Karpas-422 (cell line): ENCODE measurements around the gene LGALS1. TPM values are rescaled to one million over a fixed set of nuclear protein-coding genes. Genes with fewer than 3 reads are reported as not detected.

ENCODE experiments used
- DNase-seq: peaks from one replicate; pipeline ENCODE4 v3.0.0-alpha.2; 2015
- H2AFZ ChIP-seq: fragments of 200-600 bp; sonication (generic); 2 replicates; pipeline ENCODE4 v1.6.1; 2014; ENCODE audit warnings: antibody characterized with exemption, low read length, mixed read lengths
- H3K27ac ChIP-seq: fragments of 200-600 bp; sonication (generic); 2 replicates; pipeline ENCODE4 v1.5.1; 2014; ENCODE audit warnings: mild to moderate bottlenecking, low read length, moderate library complexity
- H3K27me3 ChIP-seq: fragments of 200-600 bp; sonication (generic); 2 replicates; pipeline ENCODE4 v1.6.1; 2014; ENCODE audit warnings: low read length, mixed read lengths
- H3K36me3 ChIP-seq: fragments of 200-600 bp; sonication (generic); 2 replicates; pipeline ENCODE4 v1.6.1; 2014; ENCODE audit warnings: low read length, mixed read lengths; ENCODE audit not compliant: insufficient read depth
- H3K4me1 ChIP-seq: fragments of 200-600 bp; sonication (generic); 2 replicates; pipeline ENCODE4 v1.6.1; 2014; ENCODE audit warnings: mild to moderate bottlenecking, low read length, mixed read lengths
- H3K4me2 ChIP-seq: fragments of 200-600 bp; sonication (generic); 2 replicates; pipeline ENCODE4 v1.6.1; 2014; ENCODE audit warnings: low read length, low read depth, mild to moderate bottlenecking; ENCODE audit not compliant: poor library complexity, severe bottlenecking
- H3K4me3 ChIP-seq: fragments of 200-600 bp; sonication (generic); 2 replicates; pipeline ENCODE4 v1.5.1; 2014; ENCODE audit warnings: mild to moderate bottlenecking, antibody characterized with exemption, low read length, mixed read lengths
- H3K79me2 ChIP-seq: fragments of 200-600 bp; sonication (generic); 2 replicates; pipeline ENCODE4 v1.6.1; 2014; ENCODE audit warnings: mild to moderate bottlenecking, low read length, mixed read lengths
- H3K9ac ChIP-seq: fragments of 200-600 bp; sonication (generic); 2 replicates; pipeline ENCODE4 v1.6.0; 2014; ENCODE audit warnings: low read length
- H3K9me2 ChIP-seq: fragments of 200-600 bp; sonication (generic), shearing (Covaris generic); replicated peaks from 2 replicates; pipeline ENCODE4 v1.6.0; 2014; ENCODE audit warnings: mild to moderate bottlenecking, low read length, moderate library complexity; ENCODE audit not compliant: insufficient read depth
- H3K9me3 ChIP-seq: fragments of 300-700, 200-600 bp; sonication (generic); 2 replicates; pipeline ENCODE4 v1.6.1; 2014; ENCODE audit warnings: low read length, mixed read lengths
- H4K20me1 ChIP-seq: fragments of 200-600 bp; sonication (generic); 2 replicates; pipeline ENCODE4 v1.6.1; 2014; ENCODE audit warnings: mild to moderate bottlenecking, antibody characterized with exemption, low read length, low read depth; ENCODE audit not compliant: insufficient read depth
- small RNA-seq: library from RNA; depleted of rRNA; stranded (forward); fragments of <200 nt; gene quantifications from one replicate; pipeline ENCODE3, GENCODE V24; 2014
- total RNA-seq: library from RNA; depleted of rRNA; stranded (reverse); fragments of >200 nt; shearing (Covaris generic); gene quantifications from 2 replicates; pipeline ENCODE4 v1.2.3, GENCODE V29; 2014; ENCODE audit warnings: low replicate concordance; rRNA removed

The LGALS1 gene
- total RNA-seq, 1 experiment from 2014 or later = 308 TPM

DNA sequence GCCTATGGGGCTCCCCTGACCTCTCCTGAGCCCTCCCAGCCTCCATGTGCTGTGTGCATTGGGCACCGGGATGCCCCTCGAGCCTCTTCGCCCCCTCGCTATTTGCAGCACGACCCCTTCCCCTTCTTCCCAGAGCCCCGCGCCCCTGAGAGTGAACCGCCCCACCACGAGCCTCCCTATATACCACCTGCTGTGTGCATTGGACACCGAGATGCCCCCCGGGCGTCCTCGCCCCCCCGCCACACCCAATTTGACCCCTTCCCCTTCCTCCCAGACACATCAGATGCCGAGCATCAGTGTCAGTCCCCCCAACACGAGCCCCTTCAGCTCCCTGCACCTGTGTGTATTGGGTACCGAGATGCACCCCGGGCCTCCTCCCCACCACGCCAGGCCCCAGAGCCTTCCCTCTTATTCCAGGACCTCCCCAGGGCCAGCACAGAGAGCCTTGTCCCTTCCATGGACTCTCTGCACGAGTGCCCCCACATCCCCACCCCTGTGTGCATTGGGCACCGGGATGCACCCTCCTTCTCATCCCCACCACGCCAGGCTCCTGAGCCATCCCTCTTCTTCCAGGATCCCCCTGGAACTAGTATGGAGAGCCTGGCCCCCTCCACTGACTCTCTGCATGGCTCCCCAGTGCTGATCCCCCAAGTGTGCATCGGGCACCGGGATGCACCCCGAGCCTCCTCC lies 50.3 kb downstream of the LGALS1 start:
- no peaks in the 10 kb centered on the region; the same call in 1 of the 2 replicates for H3K4me1 ChIP-seq

DNA sequence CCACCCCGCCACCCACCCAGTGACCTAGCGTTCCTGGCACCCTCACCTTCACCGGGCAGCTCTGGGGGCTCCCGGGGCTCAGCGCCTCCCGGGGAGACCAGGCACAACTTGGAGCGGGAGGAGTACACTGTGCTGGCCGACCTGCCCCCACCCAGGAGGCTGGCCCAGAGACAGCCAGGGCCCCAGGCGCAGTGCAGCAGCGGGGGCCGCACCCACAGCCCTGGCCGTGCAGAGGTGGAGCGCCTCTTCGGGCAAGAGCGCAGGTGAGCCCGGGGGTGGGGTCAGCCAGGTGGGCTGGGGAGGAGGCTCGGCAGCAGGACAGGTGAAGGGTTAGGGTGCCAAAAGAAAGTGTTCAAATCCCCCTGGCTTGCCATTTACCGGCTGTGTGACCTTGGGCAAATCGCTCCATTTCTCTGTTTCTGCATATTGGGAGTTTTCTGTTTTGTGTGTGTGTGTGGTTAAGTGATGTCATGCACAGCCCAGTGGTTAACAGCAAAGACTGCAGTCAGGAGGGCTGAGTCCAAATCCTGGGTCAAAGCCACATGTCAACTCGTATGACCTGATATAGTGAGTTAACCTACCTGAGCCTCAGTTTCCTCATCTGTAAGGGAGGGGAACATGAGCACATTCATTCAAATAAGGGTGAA lies 50.9 kb downstream of the LGALS1 start:
- Histone ChIP-seq H3K79me2 (no peaks in the 10 kb centered on the region), H4K20me1 (no peaks in the 10 kb centered on the region), H3K36me3 (no peaks in the 10 kb centered on the region), H3K9me3 (no peaks in the 10 kb centered on the region), H3K4me2 (no peak overlapping the region), H3K27ac (no peak overlapping the region), H3K9me2 (no peaks in the 10 kb centered on the region), H3K9ac (no peak overlapping the region), H3K4me1 (no peaks in the 10 kb centered on the region; the same call in 1 of the 2 replicates), H3K4me3 (no peak overlapping the region), H3K27me3 (no peaks in the 10 kb centered on the region), H2AFZ (no peak overlapping the region)
- peak; percentile 62 for DNase-seq

More for the DNA sequence above, 50.3 kb downstream of the LGALS1 start:
- H3K9ac ChIP-seq = no peak overlapping the region
- H3K4me3 ChIP-seq = no peak overlapping the region
- no peak overlapping the region for H3K27ac ChIP-seq
- H3K27me3 ChIP-seq = no peaks in the 10 kb centered on the region
- no peak for DNase-seq
- no peak overlapping the region for H2AFZ ChIP-seq
- H4K20me1 ChIP-seq = no peaks in the 10 kb centered on the region
- no peaks in the 10 kb centered on the region for H3K9me2 ChIP-seq
- no peaks in the 10 kb centered on the region for H3K79me2 ChIP-seq
- H3K9me3 ChIP-seq = no peaks in the 10 kb centered on the region
- H3K36me3 ChIP-seq = no peaks in the 10 kb centered on the region
- no peak overlapping the region for H3K4me2 ChIP-seq

DNA sequence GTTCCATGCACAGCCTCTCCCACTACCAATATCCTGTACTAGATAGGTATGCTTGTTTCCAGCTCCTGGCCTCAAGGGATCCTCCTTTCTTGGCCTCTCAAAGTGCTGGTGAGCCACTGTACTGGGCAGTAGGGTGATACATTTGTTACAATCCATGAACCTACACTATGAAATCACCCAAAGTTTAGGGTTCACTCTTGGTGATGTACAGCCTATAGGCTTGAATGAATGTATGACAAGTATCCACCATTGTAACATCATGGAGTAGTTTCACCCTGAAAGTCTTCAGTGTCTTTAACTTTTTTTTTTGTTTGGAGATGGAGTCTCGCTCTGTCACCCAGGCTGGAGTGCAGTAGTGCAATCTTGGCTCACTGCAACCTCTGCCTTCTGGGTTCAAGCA lies 53.2 kb downstream of the LGALS1 start:
- Histone ChIP-seq H3K4me3 (no peak overlapping the region), H3K4me2 (no peak overlapping the region), H3K9me2 (no peaks in the 10 kb centered on the region), H3K9me3 (no peaks in the 10 kb centered on the region), H3K27me3 (no peaks in the 10 kb centered on the region), H3K27ac (peak overlapping the region; percentile 47; the same call in 1 of the 2 replicates), H3K36me3 (no peaks in the 10 kb centered on the region), H3K4me1 (no peaks in the 10 kb centered on the region; the same call in 1 of the 2 replicates), H3K79me2 (no peaks in the 10 kb centered on the region), H3K9ac (no peak overlapping the region), H2AFZ (no peak overlapping the region), H4K20me1 (no peaks in the 10 kb centered on the region)
- no peak for DNase-seq

Small RNAs within 50 kb of the gene (small RNA-seq; reads per million reads assigned to genes)
- not detected for gene RN7SL385P

Other genes with a start within 250 kb of the LGALS1 start
- not detected in 2 replicates for gene ELFN2, start 248.2 kb upstream of the LGALS1 start, total RNA-seq
- gene MFNG, start 189.3 kb upstream of the LGALS1 start, total RNA-seq = 91.1 and 105 TPM in 2 replicates
- not detected in 2 replicates for gene CARD10, start 156.2 kb upstream of the LGALS1 start, total RNA-seq
- not detected in 2 replicates for gene CDC42EP1, start 115.2 kb upstream of the LGALS1 start, total RNA-seq
- gene LGALS2, start 95.5 kb upstream of the LGALS1 start, total RNA-seq = not detected in 2 replicates
- 64.3 and 97.3 TPM in 2 replicates for gene GGA1, start 66.8 kb upstream of the LGALS1 start, total RNA-seq
- gene SH3BP1, start 36.0 kb upstream of the LGALS1 start, total RNA-seq = 43.2 and 50.4 TPM in 2 replicates
- gene PDXP, start 16.9 kb upstream of the LGALS1 start, total RNA-seq = 75.3 and 78.9 TPM in 2 replicates
- gene NOL12, start 10.7 kb downstream of the LGALS1 start, total RNA-seq = 12.3 and 48.1 TPM in 2 replicates
- 14.6 and 45.6 TPM in 2 replicates for gene TRIOBP, start 21.4 kb downstream of the LGALS1 start, total RNA-seq
- 36.6 and 87.8 TPM in 2 replicates for gene GCAT, start 132.3 kb downstream of the LGALS1 start, total RNA-seq
- gene GALR3, start 147.7 kb downstream of the LGALS1 start, total RNA-seq = not detected in 2 replicates
- 25.6 and 30.1 TPM in 2 replicates for gene ANKRD54, start 168.7 kb downstream of the LGALS1 start, total RNA-seq
- gene EIF3L, start 173.8 kb downstream of the LGALS1 start, total RNA-seq = 363 and 488 TPM in 2 replicates
- gene MICALL1, start 230.7 kb downstream of the LGALS1 start, total RNA-seq = 14.3 and 25.2 TPM in 2 replicates